Measurements from ENCODE around the gene ZNF8. TPM values are rescaled to one million over a fixed set of nuclear protein-coding genes. Genes with fewer than 3 reads are reported as not detected.

The ZNF8 gene
- total and polyA plus RNA-seq, 2 of the 4 experiments (the other 2 are of a cell fraction), result 2.1 to 3.9 TPM

GRCh38 chr19:58336216-58336615 lies 57.5 kb downstream of the ZNF8 start:
- no peak overlapping the region for H3K9ac ChIP-seq (ENCODE audit: low read depth, low read length)
- H4K8ac ChIP-seq (ENCODE audit: low read depth in 2 of 2, low read length in 2 of 2), result no peak overlapping the region
- H3K14ac ChIP-seq (replicated peaks; ENCODE audit: low read depth, low read length), result no peak overlapping the region
- no peak overlapping the region for H2BK15ac ChIP-seq (ENCODE audit: low read depth, low read length)
- ChIA-PET CTCF (no interaction called here), POLR2A (ENCODE audit: unreplicated experiment) (no interaction called here)
- H3K27me3 ChIP-seq (ENCODE audit: control insufficient read depth, insufficient read depth, low read length), result no peaks in the 10 kb centered on the region
- H3K4ac ChIP-seq (ENCODE audit: low read depth, low read length), result no peak overlapping the region
- DNase-seq, result no peak
- H3K79me1 ChIP-seq (ENCODE audit: low read depth in 1 of 2, low read length in 2 of 2), result peaks cover 17 to 40% of the 10 kb centered on the region in 2 experiments; a peak in 3 of 4 replicates
- H2BK120ac ChIP-seq (ENCODE audit: low read depth, low read length), result no peak overlapping the region
- TF ChIP-seq CHD1 (IDR thresholded peaks at IDR 0.05; ENCODE audit: low read depth, low read length) (no peak), RAD21 (IDR thresholded peaks at IDR 0.05; ENCODE audit: low read length) (no peak), NFE2L2 (IDR thresholded peaks at IDR 0.05; ENCODE audit: low read depth, low read length) (no peak), SMC3 (IDR thresholded peaks at IDR 0.05; ENCODE audit: low read depth, low read length) (no peak), MAZ (IDR thresholded peaks at IDR 0.05; ENCODE audit: borderline replicate concordance, low read depth, low read length) (no peak), ELK1 (IDR thresholded peaks at IDR 0.05; ENCODE audit: borderline replicate concordance, low read depth, low read length) (no peak), CEBPB (IDR thresholded peaks at IDR 0.05; ENCODE audit: low read depth, low read length) (no peak)
- ATAC-seq (ENCODE audit: low read depth), result no peak
- H3K4me1 ChIP-seq (ENCODE audit: control insufficient read depth, insufficient read depth, low read length), result no peaks in the 10 kb centered on the region
- H3K56ac ChIP-seq (ENCODE audit: extremely low read depth, insufficient read depth, low read length), result no peak overlapping the region
- BruUV-seq (replicated peaks), result no TSS peak
- H3K9me1 ChIP-seq (ENCODE audit: insufficient read depth, low read length), result 0 out of 2 replicates have a peak, but pooled peaks cover 3% of the 10 kb centered on the region
- peaks cover 15% of the 10 kb centered on the region for H3K9me3 ChIP-seq (ENCODE audit: control insufficient read depth, insufficient read depth, low read length)
- in situ Hi-C loops (cut with MboI; ENCODE audit: low sequenced_read_pairs) (no loop called here), dilution Hi-C loops (cut with HindIII; ENCODE audit: low sequenced_read_pairs, unreplicated experiment) (no loop called here), intact Hi-C loops (cut with micrococcal nuclease) (no loop called here)
- no peak overlapping the region for H2BK5ac ChIP-seq (ENCODE audit: low read depth, low read length, poor library complexity, severe bottlenecking)
- no peak overlapping the region for H2AK9ac ChIP-seq (replicated peaks; ENCODE audit: low read depth, low read length, poor library complexity)
- no peak overlapping the region for H3K4me3 ChIP-seq (ENCODE audit: insufficient read depth, low read depth, low read length)
- H4K20me1 ChIP-seq (ENCODE audit: insufficient read depth, low read length), result peaks cover 6% of the 10 kb centered on the region; the same call in 1 of the 2 replicates
- no peak overlapping the region for H4K5ac ChIP-seq (ENCODE audit: low read depth, low read length)
- H2AFZ ChIP-seq (replicated peaks; ENCODE audit: low read length, poor library complexity), result no peak overlapping the region
- no peak overlapping the region for H3K4me2 ChIP-seq (ENCODE audit: low read depth, low read length)
- 100% methylated on average over 1 of the region's 1 CpG; no CpG with 5 or more reads in 1 of the 2 experiments for WGBS, 2 experiments (ENCODE audit: extremely low coverage in 2 of 2, insufficient read length in 1 of 2)
- H4K91ac ChIP-seq (ENCODE audit: insufficient read depth, low read depth, low read length), result no peak overlapping the region
- peaks cover 42% of the 10 kb centered on the region for H3K36me3 ChIP-seq (ENCODE audit: control insufficient read depth, insufficient read depth, low read length)
- no peak overlapping the region for H2AK5ac ChIP-seq (ENCODE audit: low read depth, low read length)
- no peak overlapping the region for H2BK20ac ChIP-seq (ENCODE audit: low read depth, low read length)
- H3K27ac ChIP-seq (ENCODE audit: insufficient read depth, low read length), result no peak overlapping the region
- H3K18ac ChIP-seq (ENCODE audit: low read depth, low read length), result no peak overlapping the region
- no peak overlapping the region for H3K23ac ChIP-seq (ENCODE audit: low read depth, low read length)
